GM19397 (cell line): ENCODE results near the gene IQGAP2.
"Not testable (repeated sequence)": the region's sequence is repeated elsewhere in the genome, so short reads cannot be mapped to it uniquely, and the experiment has no call there.

Source experiments
- ATAC-seq: cut with Tn5 transposase; IDR thresholded peaks from one replicate; pipeline ENCODE4 v1.9.1; 2021; ENCODE audit warnings: mild to moderate bottlenecking, moderate library complexity; ENCODE audit not compliant: unreplicated experiment

The IQGAP2 gene

GRCh38 chr5:76600716-76601115 lies 197.6 kb downstream of the IQGAP2 start:
- ATAC-seq = no peak

DNA sequence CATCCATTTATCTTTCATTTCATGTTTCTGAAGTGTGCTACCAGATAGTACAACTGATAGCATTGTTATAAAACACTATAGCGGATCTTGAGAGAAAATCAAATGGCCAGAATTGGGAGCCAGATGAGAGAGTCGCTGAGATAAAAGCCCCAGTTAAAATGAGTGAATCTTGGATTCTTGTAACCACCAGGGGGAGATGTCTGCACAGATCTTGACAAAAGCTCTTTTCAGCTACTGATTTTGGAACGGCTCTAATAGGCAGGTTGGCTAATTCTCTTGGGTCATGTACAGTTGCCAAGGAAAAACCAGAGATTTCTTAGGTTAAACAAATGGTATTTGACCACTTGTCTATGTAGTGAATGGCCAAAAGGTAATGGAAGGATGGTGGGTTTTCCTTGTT lies 198.4 kb downstream of the IQGAP2 start:
- no peak for ATAC-seq

GRCh38 chr5:76602094-76602726 lies 199.1 kb downstream of the IQGAP2 start:
- no peak for ATAC-seq

DNA sequence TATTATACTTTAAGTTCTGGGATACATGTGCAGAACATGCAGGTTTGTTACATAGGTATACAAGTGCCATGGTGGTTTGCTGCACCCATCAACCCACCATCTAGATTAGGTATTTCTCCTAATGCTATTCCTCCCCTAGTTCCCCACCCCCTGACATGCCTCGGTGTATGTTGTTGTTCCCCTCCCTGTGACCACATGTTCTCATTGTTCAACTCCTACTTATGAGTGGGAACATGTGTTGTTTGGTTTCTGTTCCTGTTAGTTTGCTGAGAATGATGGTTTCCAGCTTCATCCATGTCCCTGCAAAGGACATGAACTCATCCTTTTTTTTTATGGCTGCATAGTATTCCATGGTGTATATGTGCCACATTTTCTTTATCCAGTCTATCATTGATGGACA lies 200.9 kb downstream of the IQGAP2 start:
- ATAC-seq = not testable (repeated sequence)

DNA sequence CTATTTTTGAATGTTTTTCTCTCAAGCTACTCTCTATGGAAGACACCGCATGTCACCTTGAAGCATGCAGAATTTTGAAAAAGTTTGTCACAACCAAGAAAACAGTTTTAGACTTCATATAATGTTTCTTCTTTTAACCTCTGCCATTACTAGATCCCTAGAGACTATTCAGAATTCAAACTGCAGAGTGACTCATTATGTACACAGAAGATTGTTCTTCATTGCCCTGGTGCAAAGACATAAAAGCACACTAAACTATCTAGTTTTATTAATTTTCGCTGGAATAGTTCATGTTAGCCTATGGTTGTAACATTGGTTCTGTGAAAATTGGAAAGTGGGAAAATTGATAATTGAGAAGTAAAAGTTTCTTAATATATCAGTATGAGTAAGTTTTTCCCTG lies 201.8 kb downstream of the IQGAP2 start:
- no peak for ATAC-seq

DNA sequence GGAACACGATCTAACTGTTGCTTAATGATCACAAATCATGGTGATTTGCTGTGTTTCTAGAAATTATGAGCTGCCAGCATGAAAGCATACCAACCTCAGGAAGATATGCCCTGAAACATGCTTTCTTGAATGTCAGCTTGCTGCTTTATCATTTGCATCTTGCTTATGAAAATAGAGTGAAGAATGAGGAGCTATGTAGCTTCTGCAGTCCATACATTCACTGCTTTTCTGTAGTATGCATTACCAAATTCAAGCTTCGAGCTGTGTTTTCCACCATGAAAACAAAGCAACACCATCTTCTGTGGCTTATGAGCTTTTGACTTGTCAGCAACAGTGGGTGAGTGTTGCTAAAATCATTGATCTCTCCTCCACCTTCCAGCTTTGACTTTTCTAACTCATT lies 203.6 kb downstream of the IQGAP2 start:
- ATAC-seq = no peak

DNA sequence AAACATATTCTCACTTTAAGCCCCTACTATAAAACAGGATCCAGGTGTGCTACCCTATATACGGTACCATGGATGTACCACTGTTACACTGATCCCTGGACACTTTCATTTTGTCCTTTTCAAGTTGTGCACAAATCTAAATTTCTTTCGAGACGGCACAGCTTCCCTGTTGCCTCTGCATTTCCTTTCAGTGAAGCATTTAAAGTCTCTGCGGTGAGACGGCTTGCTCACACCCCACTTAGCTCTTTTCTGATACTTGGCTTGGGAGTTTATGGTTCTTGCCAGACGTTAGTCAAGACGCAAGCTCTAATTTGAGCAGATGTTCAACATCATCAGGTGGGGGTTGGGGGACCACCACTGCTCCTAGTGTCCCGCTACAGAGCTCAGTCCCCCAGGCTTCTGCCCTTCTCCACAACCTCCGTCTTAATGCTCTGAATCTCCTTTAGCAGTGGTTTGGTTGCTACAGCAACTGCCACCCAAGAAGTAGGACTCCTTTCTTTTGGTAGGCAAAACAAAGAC lies 204.3 kb downstream of the IQGAP2 start:
- ATAC-seq = no peak

DNA sequence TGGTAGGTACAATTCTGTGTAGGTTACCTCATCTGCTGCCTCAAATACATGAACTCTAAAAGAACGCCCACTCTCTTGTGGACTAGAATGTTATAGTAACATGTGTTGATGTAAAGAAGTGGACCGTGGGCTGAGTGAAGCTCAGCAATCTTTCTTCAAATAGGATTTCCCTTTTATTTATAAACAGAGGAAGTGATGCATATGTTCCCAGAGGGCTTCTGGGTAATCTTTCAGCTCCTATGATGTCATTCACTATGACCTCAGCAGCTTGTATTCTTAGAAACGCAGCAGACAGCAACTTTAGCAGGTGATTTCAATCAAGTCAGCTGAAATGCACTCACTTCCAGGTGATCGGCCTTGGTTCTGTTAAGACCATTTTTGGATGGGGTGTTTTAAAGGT lies 205.7 kb downstream of the IQGAP2 start:
- ATAC-seq = no peak

DNA sequence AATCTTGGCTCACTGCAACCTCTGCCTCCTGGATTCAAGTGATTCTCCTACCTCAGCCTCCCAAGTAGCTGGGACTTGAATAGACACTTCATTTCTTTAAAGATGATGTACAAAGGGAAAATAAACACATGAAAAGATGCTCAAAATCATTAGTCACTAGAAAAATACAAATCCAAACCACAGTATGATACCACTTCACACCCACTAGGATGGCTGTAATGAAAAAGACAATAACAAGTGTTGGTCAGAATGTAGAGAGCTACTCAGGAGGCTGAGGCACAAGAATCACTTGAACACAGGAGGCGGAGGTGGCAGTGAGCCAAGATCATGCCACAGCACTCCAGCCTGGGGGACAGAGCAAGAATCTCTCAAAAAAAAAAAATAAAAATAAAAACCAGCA lies 207.1 kb downstream of the IQGAP2 start:
- no peak for ATAC-seq

GRCh38 chr5:76612942-76613341 lies 209.9 kb downstream of the IQGAP2 start:
- ATAC-seq = no peak

- no peak for ATAC-seq
Observed at GRCh38 chr5:76615759-76616158, 212.7 kb downstream of the IQGAP2 start.

- no peak for ATAC-seq
Observed at GRCh38 chr5:76616206-76616605, 213.1 kb downstream of the IQGAP2 start.

- ATAC-seq = no peak
Observed at GRCh38 chr5:76617229-76617628, 214.1 kb downstream of the IQGAP2 start.

GRCh38 chr5:76617675-76618074 lies 214.6 kb downstream of the IQGAP2 start:
- no peak for ATAC-seq

DNA sequence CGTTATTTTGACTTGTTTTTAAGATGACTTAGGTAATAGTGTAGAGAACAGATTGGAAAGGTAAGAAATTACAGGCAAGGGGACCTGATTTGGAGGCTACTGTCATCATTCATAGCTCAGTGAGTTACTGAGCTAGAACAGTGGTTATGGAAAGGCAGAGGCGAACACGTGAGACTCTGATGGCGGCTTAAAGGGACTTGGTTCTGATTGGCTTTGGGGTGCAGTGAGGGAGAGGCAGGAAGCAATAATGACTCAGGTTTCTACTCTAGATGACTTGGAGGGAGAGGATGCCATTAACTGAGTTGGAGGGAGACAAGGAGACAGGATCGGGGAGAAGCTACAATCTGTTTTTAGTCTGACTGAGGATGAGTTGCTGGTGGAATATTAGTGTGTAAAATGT lies 217.1 kb downstream of the IQGAP2 start:
- no peak for ATAC-seq

DNA sequence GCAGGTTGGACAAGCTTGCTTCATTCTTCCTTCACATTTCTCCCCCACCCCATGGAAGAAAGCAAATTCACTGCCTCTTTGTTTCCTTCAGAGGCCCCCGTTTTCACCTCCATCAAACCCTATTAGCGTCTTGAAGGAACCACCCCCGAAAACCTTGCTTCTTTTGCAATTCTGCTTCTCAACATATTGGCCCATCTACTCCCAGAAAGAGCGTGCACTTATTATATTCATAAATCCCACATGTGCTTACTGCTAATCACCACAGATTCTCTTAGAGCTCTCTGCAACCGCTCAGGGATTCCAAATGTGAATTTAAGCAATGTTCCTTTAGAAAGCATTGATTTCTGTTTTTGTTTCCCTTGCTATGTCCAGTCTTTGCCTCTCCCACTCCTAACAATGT lies 219.0 kb downstream of the IQGAP2 start:
- no peak for ATAC-seq

- no peak for ATAC-seq
Observed at GRCh38 chr5:76622973-76623596, 220.0 kb downstream of the IQGAP2 start, which contains the start of gene F2RL2. Gene F2RL2, minus strand, starts transcription at chr5:76623403. Its CDS starts 173 bp downstream, at chr5:76623230.

- ATAC-seq = no peak
Observed at GRCh38 chr5:76625087-76625815, 222.2 kb downstream of the IQGAP2 start.

DNA sequence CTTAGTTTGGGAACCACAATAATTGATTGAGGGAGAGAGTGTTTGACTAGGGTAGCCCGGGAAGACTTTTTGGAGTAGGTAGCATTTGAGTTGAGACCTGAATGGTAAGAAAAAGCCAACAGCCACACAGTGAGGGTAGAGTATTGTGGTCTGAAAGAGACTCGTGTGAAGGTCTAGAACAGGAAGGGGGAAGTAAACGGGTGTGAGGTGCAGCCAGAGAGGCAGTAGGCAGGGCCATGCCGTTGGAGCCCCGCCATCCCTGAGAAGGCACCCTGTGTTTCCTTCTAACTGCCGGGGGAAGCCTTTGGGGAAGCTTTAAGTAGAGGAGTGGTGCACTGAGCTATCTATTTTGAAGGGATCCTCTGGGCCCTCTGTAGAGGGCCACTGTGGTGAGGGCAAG lies 223.7 kb downstream of the IQGAP2 start:
- ATAC-seq = no peak

DNA sequence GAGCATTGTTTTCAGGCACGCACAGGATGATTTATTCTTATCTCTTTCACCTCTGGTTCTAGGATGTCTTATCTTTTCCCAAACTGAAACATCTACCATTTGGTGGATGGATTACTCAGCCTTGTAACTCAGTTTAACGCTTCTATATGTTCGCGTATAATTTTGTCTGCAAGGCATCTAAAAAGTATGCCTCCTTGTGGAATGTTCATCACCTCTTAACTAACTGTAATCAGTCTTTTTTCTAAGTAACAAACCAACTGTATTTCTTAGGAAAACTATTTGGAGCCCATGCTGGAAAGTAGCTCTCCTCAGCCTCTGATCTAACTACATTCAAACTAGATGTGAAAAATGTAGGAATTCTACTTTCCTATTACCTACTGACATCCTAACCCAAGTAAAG lies 231.6 kb downstream of the IQGAP2 start:
- ATAC-seq = no peak

GRCh38 chr5:76637490-76637889 lies 234.4 kb downstream of the IQGAP2 start:
- no peak for ATAC-seq

DNA sequence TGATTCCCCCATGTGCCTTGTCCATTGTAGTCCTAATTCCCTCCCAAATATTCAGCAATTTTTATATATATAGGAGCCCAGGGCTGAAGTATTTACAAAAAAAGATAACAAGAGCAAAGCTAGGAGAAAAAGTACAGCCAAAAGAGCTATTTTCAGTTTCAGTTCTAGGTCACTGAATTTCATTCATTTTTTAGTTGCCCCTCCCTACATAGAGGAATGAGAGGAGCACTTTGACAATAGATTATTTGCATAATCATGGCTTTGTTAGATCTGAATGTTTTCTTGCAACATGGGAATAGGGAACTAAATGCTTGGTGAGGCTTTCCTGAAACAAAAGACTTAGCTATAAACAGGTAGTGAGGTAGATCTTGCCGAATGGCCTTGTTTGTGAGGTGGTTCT lies 235.4 kb downstream of the IQGAP2 start:
- ATAC-seq = no peak
